ENCODE results near the gene OR3A2.

- TF ChIP-seq, protein P1, sequence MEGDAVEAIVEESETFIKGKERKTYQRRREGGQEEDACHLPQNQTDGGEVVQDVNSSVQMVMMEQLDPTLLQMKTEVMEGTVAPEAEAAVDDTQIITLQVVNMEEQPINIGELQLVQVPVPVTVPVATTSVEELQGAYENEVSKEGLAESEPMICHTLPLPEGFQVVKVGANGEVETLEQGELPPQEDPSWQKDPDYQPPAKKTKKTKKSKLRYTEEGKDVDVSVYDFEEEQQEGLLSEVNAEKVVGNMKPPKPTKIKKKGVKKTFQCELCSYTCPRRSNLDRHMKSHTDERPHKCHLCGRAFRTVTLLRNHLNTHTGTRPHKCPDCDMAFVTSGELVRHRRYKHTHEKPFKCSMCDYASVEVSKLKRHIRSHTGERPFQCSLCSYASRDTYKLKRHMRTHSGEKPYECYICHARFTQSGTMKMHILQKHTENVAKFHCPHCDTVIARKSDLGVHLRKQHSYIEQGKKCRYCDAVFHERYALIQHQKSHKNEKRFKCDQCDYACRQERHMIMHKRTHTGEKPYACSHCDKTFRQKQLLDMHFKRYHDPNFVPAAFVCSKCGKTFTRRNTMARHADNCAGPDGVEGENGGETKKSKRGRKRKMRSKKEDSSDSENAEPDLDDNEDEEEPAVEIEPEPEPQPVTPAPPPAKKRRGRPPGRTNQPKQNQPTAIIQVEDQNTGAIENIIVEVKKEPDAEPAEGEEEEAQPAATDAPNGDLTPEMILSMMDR (conservative IDR thresholded peaks at IDR 0.05; ENCODE audit: low read length): no peak
- no peak for TF ChIP-seq EZH2phosphoT487 (IDR thresholded peaks at IDR 0.05; ENCODE audit: borderline replicate concordance)
Observed at GRCh38 chr17:3385869-3386816, at the start of gene OR3A2.

Data from Loucy (cell line).